ENCODE measurements around the gene AMMECR1.

AMMECR1 gene

DNA sequence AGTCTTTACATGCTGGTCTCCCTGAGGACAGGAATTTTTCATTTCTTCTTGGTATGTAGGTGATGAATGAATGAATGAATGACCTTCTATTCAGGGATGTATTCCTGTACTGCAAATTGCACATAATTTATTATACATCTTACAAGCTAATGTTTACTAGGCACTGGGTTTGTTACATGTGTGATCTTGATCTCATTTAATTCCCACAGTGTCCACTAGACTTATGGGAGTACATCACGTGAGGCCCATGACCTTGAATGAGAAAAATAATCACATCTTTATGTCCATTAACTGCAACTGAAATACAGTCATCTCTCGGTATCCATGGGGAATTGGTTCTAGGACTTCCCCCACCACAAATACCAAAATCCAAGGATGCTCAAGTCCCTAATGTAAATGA is 164.6 kb downstream of the AMMECR1 start:
- DNase-seq (ENCODE audit: low read depth), result no peak
- TF ChIP-seq CTCF (IDR thresholded peaks at IDR 0.05; ENCODE audit: low read length, missing control alignments), result no peak

DNA sequence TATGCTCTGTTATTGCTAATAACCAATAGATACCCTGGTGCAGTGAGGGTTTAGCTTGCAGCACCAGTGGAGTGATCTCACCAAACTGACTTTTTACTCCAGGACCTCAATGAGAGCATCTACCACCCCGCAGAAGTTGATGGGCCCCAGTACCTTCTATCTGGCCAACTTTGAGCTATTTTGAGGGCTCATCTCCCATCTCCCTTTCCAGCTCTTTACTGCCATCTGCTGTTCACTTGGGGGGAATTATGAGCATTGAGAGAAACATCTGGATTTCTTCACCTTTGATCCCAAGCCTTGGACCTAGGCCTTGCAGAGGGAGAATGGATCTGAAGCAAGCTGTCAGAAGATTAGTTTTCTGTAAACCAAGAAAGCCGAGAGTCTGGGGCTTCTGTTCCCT is 171.4 kb downstream of the AMMECR1 start:
- peak; percentile 67 for DNase-seq (ENCODE audit: low read depth)
- H3K4me3 ChIP-seq (replicated peaks; ENCODE audit: low read depth, low read length), result no peak overlapping the region
- peak; percentile 66 for TF ChIP-seq CTCF (IDR thresholded peaks at IDR 0.05; ENCODE audit: low read length, missing control alignments)

More for the DNA sequence above, 164.6 kb downstream of the AMMECR1 start:
- H3K4me3 ChIP-seq (replicated peaks; ENCODE audit: low read depth, low read length), result no peak overlapping the region

DNA sequence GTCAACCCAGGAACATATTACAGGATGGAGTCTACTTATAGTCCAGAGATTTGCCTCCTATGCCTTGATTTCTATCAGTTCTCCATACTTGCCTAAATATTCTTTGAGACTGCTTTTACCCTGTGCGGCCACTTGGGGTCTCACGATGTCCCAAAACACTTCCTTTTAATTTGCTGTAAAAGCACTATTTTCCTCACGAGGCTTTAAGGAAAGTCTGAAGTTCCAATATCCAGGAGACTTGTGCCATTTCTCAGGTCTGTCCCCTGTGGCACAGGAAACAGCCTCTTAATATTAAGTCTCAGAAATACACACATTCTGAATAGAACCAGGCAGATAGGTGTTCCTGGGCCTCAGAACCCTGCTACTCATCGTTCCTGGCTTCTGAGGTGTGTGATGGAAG is 172.0 kb downstream of the AMMECR1 start:
- TF ChIP-seq CTCF (IDR thresholded peaks at IDR 0.05; ENCODE audit: low read length, missing control alignments), result peak; percentile 47
- peak; percentile 49 for DNase-seq (ENCODE audit: low read depth)
- no peak overlapping the region for H3K4me3 ChIP-seq (replicated peaks; ENCODE audit: low read depth, low read length)

DNA sequence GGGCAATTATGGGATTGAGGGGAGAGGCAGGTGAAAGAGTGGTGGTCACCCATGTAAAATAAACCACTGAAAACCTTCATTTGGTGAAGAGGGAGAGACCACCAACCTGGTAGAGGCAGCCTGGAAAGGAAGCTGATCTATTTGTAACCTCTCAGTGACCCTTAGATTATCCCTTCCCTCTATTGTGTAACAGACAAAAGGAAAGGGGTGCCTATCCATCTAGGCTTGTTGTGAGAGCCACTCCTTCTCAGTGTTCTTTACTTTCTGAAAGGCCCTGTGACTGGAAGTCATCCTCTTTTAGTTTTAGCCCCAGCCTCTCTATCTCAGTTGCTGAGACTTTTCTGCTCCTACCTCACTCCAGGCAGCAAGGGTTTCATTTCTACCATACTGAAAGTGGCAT is 172.6 kb downstream of the AMMECR1 start:
- no peak overlapping the region for H3K4me3 ChIP-seq (replicated peaks; ENCODE audit: low read depth, low read length)
- TF ChIP-seq CTCF (IDR thresholded peaks at IDR 0.05; ENCODE audit: low read length, missing control alignments), result no peak
- DNase-seq (ENCODE audit: low read depth), result no peak

All from fibroblast of pulmonary artery (primary cell).